ENCODE measurements around the gene KNOP1. TPM values are rescaled to one million over a fixed set of nuclear protein-coding genes. Genes with fewer than 3 reads are reported as not detected.

Gene KNOP1
- total and polyA plus RNA-seq, 2 of the 4 experiments (the other 2 are of a cell fraction), result 7.0 to 8.4 TPM

- ChIA-PET CTCF (interaction anchor here (1.3 kb wide), 1 partner anchor 14 kb away, joined by 5 read pairs; no protein-coding TSS in a partner anchor), POLR2A (ENCODE audit: unreplicated experiment) (no interaction called here)
- H3K4me3 ChIP-seq (ENCODE audit: insufficient read depth, low read depth, low read length), result no peak overlapping the region
- 94% methylated on average over 2 of the region's 3 CpGs; no CpG with 5 or more reads in 1 of the 2 experiments for WGBS, 2 experiments (ENCODE audit: extremely low coverage in 2 of 2, insufficient read length in 1 of 2)
- no peak overlapping the region for H4K91ac ChIP-seq (ENCODE audit: insufficient read depth, low read depth, low read length)
- peaks cover 4% of the 10 kb centered on the region; the same call in 1 of the 2 replicates for H3K4me1 ChIP-seq (ENCODE audit: control insufficient read depth, insufficient read depth, low read length)
- H3K56ac ChIP-seq (ENCODE audit: extremely low read depth, insufficient read depth, low read length), result no peak overlapping the region
- no peaks in the 10 kb centered on the region for H3K9me1 ChIP-seq (ENCODE audit: insufficient read depth, low read length)
- no peak overlapping the region for H3K4me2 ChIP-seq (ENCODE audit: low read depth, low read length)
- H2BK120ac ChIP-seq (ENCODE audit: low read depth, low read length), result no peak overlapping the region
- H2AK5ac ChIP-seq (ENCODE audit: low read depth, low read length), result 0 out of 2 replicates have a peak overlapping the region, but pooled peaks have one; percentile 49
- H3K79me1 ChIP-seq (ENCODE audit: low read depth in 1 of 2, low read length in 2 of 2), result no peaks in the 10 kb centered on the region
- intact Hi-C loops (cut with micrococcal nuclease), result no loop called here
- H3K27ac ChIP-seq (ENCODE audit: insufficient read depth, low read length), result no peak overlapping the region; the same call in 1 of the 2 replicates
- no peak overlapping the region for H3K4ac ChIP-seq (ENCODE audit: low read depth, low read length)
- dilution Hi-C loops (cut with HindIII; ENCODE audit: low sequenced_read_pairs, unreplicated experiment), result no loop called here
- no peak overlapping the region for H2BK5ac ChIP-seq (ENCODE audit: low read depth, low read length, poor library complexity, severe bottlenecking)
- H3K14ac ChIP-seq (replicated peaks; ENCODE audit: low read depth, low read length), result peak overlapping the region; percentile 71; the same call in 1 of the 2 replicates
- ATAC-seq (ENCODE audit: low read depth) (no peak), DNase-seq (no peak)
- no peak overlapping the region for H2AFZ ChIP-seq (replicated peaks; ENCODE audit: low read length, poor library complexity)
- H4K8ac ChIP-seq (ENCODE audit: low read depth in 2 of 2, low read length in 2 of 2), result no peak overlapping the region
- H3K9ac ChIP-seq (ENCODE audit: low read depth, low read length), result no peak overlapping the region
- peak overlapping the region; percentile 35; the same call in 1 of the 2 replicates for H4K5ac ChIP-seq (ENCODE audit: low read depth, low read length)
- H4K20me1 ChIP-seq (ENCODE audit: insufficient read depth, low read length), result no peaks in the 10 kb centered on the region
- H3K9me3 ChIP-seq (ENCODE audit: control insufficient read depth, insufficient read depth, low read length), result peaks cover 5% of the 10 kb centered on the region; the same call in 1 of the 2 replicates
- H2BK20ac ChIP-seq (ENCODE audit: low read depth, low read length), result 0 out of 2 replicates have a peak overlapping the region, but pooled peaks have one; percentile 32
- H3K36me3 ChIP-seq (ENCODE audit: control insufficient read depth, insufficient read depth, low read length), result no peaks in the 10 kb centered on the region
- in situ Hi-C loops (cut with MboI; ENCODE audit: low sequenced_read_pairs), result no loop called here
- TF ChIP-seq MAFK (IDR thresholded peaks at IDR 0.05; ENCODE audit: low read depth, low read length) (no peak), USF2 (IDR thresholded peaks at IDR 0.05; ENCODE audit: low read depth, low read length) (no peak), FOS (IDR thresholded peaks at IDR 0.05; ENCODE audit: low read depth, low read length) (no peak), CTCF (conservative IDR thresholded peaks at IDR 0.05; ENCODE audit: low read depth, low read length) (no peak), MAZ (IDR thresholded peaks at IDR 0.05; ENCODE audit: borderline replicate concordance, low read depth, low read length) (no peak)
- no TSS peak for BruUV-seq (replicated peaks)
- H2BK15ac ChIP-seq (ENCODE audit: low read depth, low read length), result no peak overlapping the region; the same call in 2 of the 3 replicates
- no peak overlapping the region; the same call in 1 of the 2 replicates for H3K18ac ChIP-seq (ENCODE audit: low read depth, low read length)
- no peaks in the 10 kb centered on the region for H3K27me3 ChIP-seq (ENCODE audit: control insufficient read depth, insufficient read depth, low read length)
- H2AK9ac ChIP-seq (replicated peaks; ENCODE audit: low read depth, low read length, poor library complexity), result peak overlapping the region; percentile 70
- H3K23ac ChIP-seq (ENCODE audit: low read depth, low read length), result no peak overlapping the region
Observed at GRCh38 chr16:19766554-19766884, 48.5 kb upstream of the KNOP1 start.
